Thymus (tissue), 11 donors: ENCODE measurements around the gene KCNMA1. TPM values are rescaled to one million over a fixed set of nuclear protein-coding genes. Genes with fewer than 3 reads are reported as not detected.
"Not testable (repeated sequence)": the region's sequence is repeated elsewhere in the genome, so short reads cannot be mapped to it uniquely, and the experiment has no call there.

ENCODE experiments used
- DNase-seq, 9 donors: peaks; one replicate each; pipeline ENCODE4 v3.0.0-alpha.2; 2013; ENCODE audit warnings: low spot score in 9 of 9, low read depth in 6 of 9, missing footprints in 1 of 9
- H3K27ac ChIP-seq, 2 donors: one replicate each; pipeline ENCODE4 v1.5.1; 2013; ENCODE audit warnings: control low read depth in 1 of 2, low read depth in 1 of 2, low read length in 1 of 2, mild to moderate bottlenecking in 1 of 2, moderate library complexity in 1 of 2
- H3K27me3 ChIP-seq, 2 donors: one replicate each; pipeline ENCODE4 v1.5.1; 2013; ENCODE audit warnings: low read length in 1 of 2; ENCODE audit not compliant: control insufficient read depth in 2 of 2, insufficient read depth in 1 of 2
- H3K36me3 ChIP-seq, 2 donors: one replicate each; pipeline ENCODE4 v1.5.1; 2013; ENCODE audit warnings: low read length in 1 of 2, mild to moderate bottlenecking in 1 of 2, moderate library complexity in 1 of 2; ENCODE audit not compliant: control insufficient read depth in 2 of 2, insufficient read depth in 2 of 2
- H3K4me1 ChIP-seq, 2 donors: one replicate each; pipeline ENCODE4 v1.5.1; 2013; ENCODE audit warnings: low read length in 2 of 2; ENCODE audit not compliant: control insufficient read depth in 2 of 2, insufficient read depth in 2 of 2
- H3K4me3 ChIP-seq, 2 donors: one replicate each; pipeline ENCODE4 v1.5.1; 2013; ENCODE audit warnings: low read length in 2 of 2, control low read depth in 1 of 2, mild to moderate bottlenecking in 1 of 2
- H3K9me3 ChIP-seq, 2 donors: one replicate each; pipeline ENCODE4 v1.5.1; 2013; ENCODE audit warnings: low read length in 1 of 2, mild to moderate bottlenecking in 1 of 2; ENCODE audit not compliant: control insufficient read depth in 2 of 2, insufficient read depth in 1 of 2
- WGBS: extraction: QIAGEN DNeasy Blood & Tissue Kit; methylation state at CpG from one replicate; pipeline ENCODE4 v1.1.7; 2013; 5-methylcytosine and 5-hydroxymethylcytosine counted together
- polyA plus RNA-seq: library from polyadenylated mRNA; stranded (reverse); fragments of 200-250 nt; gene quantifications from one replicate; pipeline ENCODE4 v1.2.3, GENCODE V29; 2013
- total RNA-seq: library from RNA; stranded (reverse); fragments of 120-200 nt; gene quantifications from one replicate; pipeline ENCODE4 v1.2.4, GENCODE V29; 2013
- donor health status: healthy.

The KCNMA1 gene
- total and polyA plus RNA-seq, 2 donors, result 1.9 to 12.9 TPM

DNA sequence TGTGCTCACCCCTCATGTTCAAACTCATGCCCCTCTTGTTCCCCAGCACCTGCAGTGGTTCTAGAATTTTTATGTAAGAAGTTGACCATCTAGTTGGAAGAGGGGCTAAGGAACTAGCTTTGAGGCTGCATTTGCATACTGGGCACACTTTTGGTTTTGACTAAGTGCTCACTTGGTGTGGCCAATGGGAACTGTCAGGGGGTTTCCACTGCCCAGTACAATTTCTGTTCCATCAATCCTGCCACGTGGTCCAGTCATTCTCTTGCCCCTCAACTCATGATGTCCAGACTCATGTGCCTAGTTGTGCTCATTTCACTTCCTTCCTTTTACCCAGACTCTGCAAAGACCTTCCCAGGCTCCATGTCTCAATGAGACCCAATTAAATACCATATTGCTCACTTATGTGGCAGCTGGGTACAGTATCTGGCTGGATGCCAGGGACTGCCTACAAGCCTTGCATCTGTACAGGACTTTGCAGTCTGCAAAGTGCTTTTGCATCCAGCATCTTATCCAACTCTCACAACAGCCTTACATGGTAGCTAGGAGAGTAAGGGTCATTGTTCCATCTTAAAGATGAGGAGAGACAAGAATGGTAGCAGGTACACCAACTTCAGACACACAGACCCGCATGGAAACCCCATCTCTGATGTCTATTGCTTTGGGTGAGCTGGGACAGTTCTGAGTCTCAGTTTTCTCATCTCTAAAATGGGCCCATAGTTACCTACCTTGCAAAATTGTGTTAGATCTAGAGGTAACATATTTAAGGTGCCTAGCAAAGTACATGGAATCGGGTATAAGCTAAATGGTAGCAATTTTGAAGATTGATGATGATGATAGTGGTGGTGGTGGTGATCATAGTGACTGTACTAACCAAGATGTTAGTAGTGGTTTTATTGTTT lies 30.1 kb upstream of the KCNMA1 start:
- H3K4me3 ChIP-seq, result no peak overlapping the region
- no peaks in the 10 kb centered on the region for H3K9me3 ChIP-seq
- WGBS, result 87% methylated on average over 3 of the region's 3 CpGs
- no peak overlapping the region for H3K27ac ChIP-seq
- DNase-seq, result no peak
- peaks cover 0 to 2% of the 10 kb centered on the region in 2 donors for H3K27me3 ChIP-seq
- H3K36me3 ChIP-seq, result no peaks in the 10 kb centered on the region
- no peaks in the 10 kb centered on the region for H3K4me1 ChIP-seq

GRCh38 chr10:77666821-77667220 lies 29.2 kb upstream of the KCNMA1 start:
- Histone ChIP-seq H3K9me3 (no peaks in the 10 kb centered on the region), H3K36me3 (no peaks in the 10 kb centered on the region), H3K27me3 (peaks cover 0 to under 1% of the 10 kb centered on the region in 2 donors), H3K4me3 (no peak overlapping the region), H3K27ac (no peak overlapping the region), H3K4me1 (no peaks in the 10 kb centered on the region)
- no peak for DNase-seq
- WGBS, result 95% methylated on average over 2 of the region's 2 CpGs

- 60% methylated on average over 3 of the region's 3 CpGs for WGBS
- Histone ChIP-seq H3K27ac (no peak overlapping the region), H3K27me3 (no peaks in the 10 kb centered on the region), H3K4me3 (no peak overlapping the region), H3K4me1 (no peaks in the 10 kb centered on the region), H3K9me3 (no peaks in the 10 kb centered on the region), H3K36me3 (no peaks in the 10 kb centered on the region)
- no peak for DNase-seq
These were observed 27.1 kb upstream of the KCNMA1 start for GRCh38 chr10:77664696-77665095.

DNA sequence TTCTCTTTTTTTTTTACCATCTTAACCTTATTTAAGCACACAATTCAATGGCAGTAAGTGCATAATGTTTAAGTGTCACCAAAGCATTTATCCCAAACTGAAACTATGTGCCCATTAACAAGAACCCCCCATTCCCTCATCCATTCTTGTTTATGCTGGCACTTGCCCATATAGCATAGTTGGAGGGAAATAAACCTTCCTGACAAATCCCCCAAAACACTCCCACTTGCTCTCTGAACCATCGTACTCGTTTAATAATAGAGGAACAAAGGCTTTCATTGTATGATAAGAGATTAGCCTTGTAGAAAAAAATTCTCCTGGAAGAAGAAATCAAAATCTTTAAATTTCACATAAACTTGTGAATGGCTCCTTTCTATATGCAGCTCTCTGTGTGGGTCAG lies 26.4 kb upstream of the KCNMA1 start:
- no peaks in the 10 kb centered on the region for H3K9me3 ChIP-seq
- DNase-seq, result no peak
- no peaks in the 10 kb centered on the region for H3K36me3 ChIP-seq
- H3K27me3 ChIP-seq, result no peaks in the 10 kb centered on the region
- no peak overlapping the region for H3K27ac ChIP-seq
- H3K4me3 ChIP-seq, result no peak overlapping the region
- no peaks in the 10 kb centered on the region for H3K4me1 ChIP-seq
- 73% methylated on average over 2 of the region's 2 CpGs for WGBS

DNA sequence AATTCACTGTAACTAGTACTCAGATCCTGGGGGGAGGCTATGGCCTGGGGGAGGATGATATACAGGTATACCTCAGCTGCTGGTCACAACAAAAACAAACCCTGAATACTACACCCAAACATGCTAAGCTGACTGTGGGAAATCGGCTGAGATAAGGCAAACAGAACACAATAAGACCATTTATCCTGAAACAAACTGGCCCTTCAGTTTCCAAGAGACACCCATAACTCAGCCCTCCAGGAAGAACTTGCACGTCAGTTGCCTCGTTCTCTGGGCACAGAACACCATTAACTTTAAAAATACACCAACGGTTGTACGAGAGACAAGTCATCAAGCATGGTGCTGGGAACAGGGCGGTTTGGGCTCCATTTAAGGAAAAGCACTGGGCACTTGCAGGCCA lies 24.1 kb upstream of the KCNMA1 start:
- Histone ChIP-seq H3K36me3 (no peaks in the 10 kb centered on the region), H3K9me3 (no peaks in the 10 kb centered on the region), H3K27me3 (no peaks in the 10 kb centered on the region), H3K4me3 (no peak overlapping the region), H3K27ac (no peak overlapping the region), H3K4me1 (no peaks in the 10 kb centered on the region)
- 60% methylated on average over 6 of the region's 6 CpGs for WGBS
- DNase-seq, result no peak

DNA sequence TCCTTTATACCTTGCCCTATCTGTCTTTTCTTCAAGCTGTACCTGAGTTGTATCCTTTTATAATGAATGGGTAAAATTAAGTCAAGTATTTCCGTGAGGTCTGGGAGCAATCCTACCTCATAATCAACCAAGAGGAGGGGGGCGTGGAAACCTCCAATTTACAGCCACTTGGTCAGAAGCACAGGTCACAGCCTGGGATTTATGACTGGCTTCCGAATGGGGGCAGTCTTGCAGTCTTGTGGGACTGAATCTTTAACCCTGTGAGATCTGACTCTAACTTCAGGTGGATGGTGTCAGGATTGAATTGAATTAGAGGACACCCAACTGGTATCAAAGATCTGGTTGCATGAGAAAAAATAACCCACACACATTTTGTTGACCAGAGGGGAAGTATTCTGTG lies 23.5 kb upstream of the KCNMA1 start:
- H3K27me3 ChIP-seq, result no peaks in the 10 kb centered on the region
- WGBS, result 64% methylated on average over 3 of the region's 3 CpGs
- no peaks in the 10 kb centered on the region for H3K4me1 ChIP-seq

GRCh38 chr10:77659046-77659670 lies 21.6 kb upstream of the KCNMA1 start:
- H3K9me3 ChIP-seq, result not testable (repeated sequence)

More for the DNA sequence above, 23.5 kb upstream of the KCNMA1 start:
- Histone ChIP-seq H3K27ac (no peak overlapping the region), H3K4me3 (no peak overlapping the region), H3K9me3 (no peaks in the 10 kb centered on the region), H3K36me3 (no peaks in the 10 kb centered on the region)
- DNase-seq, result no peak

GRCh38 chr10:77653210-77653609 lies 15.6 kb upstream of the KCNMA1 start:
- H3K4me1 ChIP-seq, result no peaks in the 10 kb centered on the region
- no peaks in the 10 kb centered on the region for H3K9me3 ChIP-seq
- no peak overlapping the region for H3K4me3 ChIP-seq
- no peak for DNase-seq
- no peaks in the 10 kb centered on the region for H3K36me3 ChIP-seq
- no peaks in the 10 kb centered on the region for H3K27me3 ChIP-seq
- H3K27ac ChIP-seq, result no peak overlapping the region

More at GRCh38 chr10:77659046-77659670, 21.6 kb upstream of the KCNMA1 start:
- H3K27me3 ChIP-seq, H3K4me3 ChIP-seq, H3K36me3 ChIP-seq, DNase-seq, H3K4me1 ChIP-seq, H3K27ac ChIP-seq: not testable (repeated sequence)
- WGBS, result 98% methylated on average over 3 of the region's 3 CpGs
